ENCODE data around the gene PSMD14. TPM values are rescaled to one million over a fixed set of nuclear protein-coding genes. Genes with fewer than 3 reads are reported as not detected.

Gene PSMD14
- total RNA-seq, result 59.0 and 63.3 TPM in 2 replicates

GRCh38 chr2:161308178-161308955 is at the start of gene PSMD14:
Gene PSMD14 (plus strand): TSS chr2:161308425. CDS start chr2:161318826, 10,401 bp downstream.

GRCh38 chr2:161415987-161416707 is 107.9 kb downstream of the PSMD14 start, which contains the start of gene TBR1:
Gene TBR1 (plus strand): TSS chr2:161416297. CDS start chr2:161416411, 114 bp downstream.

Other genes starting within 250 kb of the PSMD14 start
- 61.8 and 80.9 TPM in 2 replicates for gene TANK, start 148.0 kb upstream of the PSMD14 start, total RNA-seq
- gene TBR1, start 107.9 kb downstream of the PSMD14 start, total RNA-seq, result under 0.01 TPM in 1 of 2 replicates, not detected in the other